SU-DHL-6 (cell line): Measurements from ENCODE around the gene PCDHA3.

Experiments used
- EZH2phosphoT487 ChIP-seq: fragments of 200-600 bp; sonication (generic), shearing (Covaris generic); conservative IDR thresholded peaks from 2 replicates; pipeline ENCODE4 v1.6.1; 2018; ENCODE audit warnings: mild to moderate bottlenecking, antibody characterized with exemption, low read length, moderate library complexity, mixed read lengths
- TF ChIP-seq, protein P1 (sequence below): fragments of 200-600 bp; sonication (generic); IDR thresholded peaks from one replicate; pipeline ENCODE4 v1.5.1; 2017; ENCODE audit warnings: antibody characterized with exemption, mild to moderate bottlenecking, low read length, moderate library complexity; ENCODE audit not compliant: insufficient read depth, poor library complexity, severe bottlenecking

DNA sequence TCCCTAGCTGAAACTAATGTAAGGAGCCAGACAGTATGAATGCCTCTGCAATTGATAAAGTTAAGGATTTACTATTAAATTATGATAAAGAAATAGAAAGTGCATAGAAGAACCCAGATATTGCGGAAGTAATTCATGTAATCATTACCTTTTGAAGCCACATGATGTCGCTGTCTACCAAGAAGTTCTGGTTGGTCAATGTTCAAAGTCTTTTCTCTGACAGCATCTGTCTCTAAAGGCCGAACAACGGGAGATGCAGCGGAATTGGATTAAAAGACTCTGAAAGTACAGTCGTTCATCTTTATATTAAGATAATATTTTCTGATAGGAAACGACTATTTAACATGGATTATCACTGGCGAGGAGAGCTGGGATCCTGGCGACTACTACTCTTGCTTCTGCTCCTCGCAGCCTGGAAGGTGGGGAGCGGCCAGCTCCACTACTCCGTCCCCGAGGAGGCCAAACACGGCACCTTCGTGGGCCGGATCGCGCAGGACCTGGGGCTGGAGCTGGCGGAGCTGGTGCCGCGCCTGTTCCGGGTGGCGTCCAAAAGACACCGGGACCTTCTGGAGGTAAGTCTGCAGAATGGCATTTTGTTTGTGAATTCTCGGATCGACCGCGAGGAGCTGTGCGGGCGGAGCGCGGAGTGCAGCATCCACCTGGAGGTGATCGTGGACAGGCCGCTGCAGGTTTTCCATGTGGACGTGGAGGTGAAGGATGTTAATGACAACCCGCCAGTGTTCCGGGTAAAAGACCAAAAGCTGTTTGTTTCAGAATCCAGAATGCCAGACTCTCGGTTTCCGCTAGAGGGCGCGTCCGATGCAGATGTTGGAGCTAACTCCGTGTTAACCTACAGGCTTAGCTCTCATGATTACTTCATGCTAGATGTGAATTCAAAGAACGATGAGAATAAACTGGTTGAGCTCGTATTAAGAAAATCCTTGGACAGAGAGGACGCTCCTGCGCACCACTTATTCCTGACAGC lies 40.4 kb downstream of the PCDHA3 start, which contains the start of gene PCDHA8:
- TF ChIP-seq, protein P1, sequence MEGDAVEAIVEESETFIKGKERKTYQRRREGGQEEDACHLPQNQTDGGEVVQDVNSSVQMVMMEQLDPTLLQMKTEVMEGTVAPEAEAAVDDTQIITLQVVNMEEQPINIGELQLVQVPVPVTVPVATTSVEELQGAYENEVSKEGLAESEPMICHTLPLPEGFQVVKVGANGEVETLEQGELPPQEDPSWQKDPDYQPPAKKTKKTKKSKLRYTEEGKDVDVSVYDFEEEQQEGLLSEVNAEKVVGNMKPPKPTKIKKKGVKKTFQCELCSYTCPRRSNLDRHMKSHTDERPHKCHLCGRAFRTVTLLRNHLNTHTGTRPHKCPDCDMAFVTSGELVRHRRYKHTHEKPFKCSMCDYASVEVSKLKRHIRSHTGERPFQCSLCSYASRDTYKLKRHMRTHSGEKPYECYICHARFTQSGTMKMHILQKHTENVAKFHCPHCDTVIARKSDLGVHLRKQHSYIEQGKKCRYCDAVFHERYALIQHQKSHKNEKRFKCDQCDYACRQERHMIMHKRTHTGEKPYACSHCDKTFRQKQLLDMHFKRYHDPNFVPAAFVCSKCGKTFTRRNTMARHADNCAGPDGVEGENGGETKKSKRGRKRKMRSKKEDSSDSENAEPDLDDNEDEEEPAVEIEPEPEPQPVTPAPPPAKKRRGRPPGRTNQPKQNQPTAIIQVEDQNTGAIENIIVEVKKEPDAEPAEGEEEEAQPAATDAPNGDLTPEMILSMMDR = peak; percentile 28
- no peak for TF ChIP-seq EZH2phosphoT487
